B cell (primary cell): ENCODE measurements around the gene AIG1. TPM values are rescaled to one million over a fixed set of nuclear protein-coding genes. Genes with fewer than 3 reads are reported as not detected.

Experiments
- ATAC-seq: fragments of 200-7000 bp; cut with Tn5 transposase; one replicate; pipeline ENCODE4 v1.10.0; 2021; ENCODE audit warnings: low read depth, mild to moderate bottlenecking, moderate number of reproducible peaks, moderate library complexity
- CTCF ChIA-PET: fragments of 350-600 bp; sonication (Branson Sonifier 250); formaldehyde crosslinking; loops from one replicate; lab custom pipeline; 2021; ENCODE audit warnings: antibody characterized with exemption, inconsistent platforms; lab: Charles Lee
- POLR2A ChIA-PET: fragments of 350-600 bp; sonication (Branson Sonifier 250); formaldehyde crosslinking; loops from one replicate; lab custom pipeline; 2021; ENCODE audit warnings: antibody characterized with exemption; lab: Charles Lee
- DNase-seq: peaks from one replicate; pipeline ENCODE4 v3.0.0; 2013
- H2AFZ ChIP-seq: 2 replicates; pipeline ENCODE4 v1.6.1; 2012; ENCODE audit warnings: mild to moderate bottlenecking, low read depth, low read length; ENCODE audit not compliant: insufficient read depth, poor library complexity, severe bottlenecking
- H3K27ac ChIP-seq, 2 donors: 1 replicate in 1 of 2; 2 replicates in 1 of 2; pipeline ENCODE4 v1.5.1; 2012 to 2013; ENCODE audit warnings: low read length in 2 of 2, mild to moderate bottlenecking in 2 of 2, moderate library complexity in 1 of 2
- H3K27me3 ChIP-seq, 4 experiments: fragments of 200-600 bp in 1 of 4; sonication (generic) in 1 of 4; replicated peaks in 1 of 4; 1 replicate in 2 of 4; 2 replicates in 2 of 4; pipeline versions ENCODE4 v1.6.1 to v1.7.0; 2013 to 2016; ENCODE audit warnings: low read length in 3 of 4, mild to moderate bottlenecking in 2 of 4, mixed read lengths in 1 of 4, moderate library complexity in 1 of 4; ENCODE audit not compliant: insufficient read depth in 4 of 4, control insufficient read depth in 3 of 4; ENCODE audit errors: control extremely low read depth in 1 of 4
- H3K36me3 ChIP-seq, 2 experiments: replicated peaks in 1 of 2; 1 replicate in 1 of 2; 2 replicates in 1 of 2; pipeline versions ENCODE4 v1.6.1 to v1.7.1; 2013; ENCODE audit warnings: low read length in 1 of 2; ENCODE audit not compliant: insufficient read depth in 2 of 2, control insufficient read depth in 1 of 2; ENCODE audit errors: control extremely low read depth in 1 of 2, extremely low read depth in 1 of 2
- H3K4me1 ChIP-seq, 2 donors: fragments of 200-600 bp in 1 of 2; sonication (generic) in 1 of 2; 1 replicate in 1 of 2; 2 replicates in 1 of 2; pipeline versions ENCODE4 v1.5.1 to v1.6.1; 2013 to 2017; ENCODE audit warnings: low read length in 2 of 2; ENCODE audit not compliant: control insufficient read depth in 2 of 2, insufficient read depth in 2 of 2
- H3K4me2 ChIP-seq: replicated peaks from 2 replicates; pipeline ENCODE3; 2012; ENCODE audit warnings: mild to moderate bottlenecking, low read depth, low read length; ENCODE audit not compliant: poor library complexity, severe bottlenecking
- H3K4me3 ChIP-seq, 5 experiments: fragments of 200-600 bp in 1 of 5; sonication (generic) in 1 of 5; 1 replicate in 3 of 5; 2 replicates in 2 of 5; pipeline versions ENCODE4 v1.5.1 to v1.7.0; 2011 to 2016; ENCODE audit warnings: low read length in 4 of 5, mild to moderate bottlenecking in 4 of 5, low read depth in 2 of 5, control low read depth in 1 of 5, moderate library complexity in 1 of 5; ENCODE audit not compliant: insufficient read depth in 1 of 5; ENCODE audit errors: control extremely low read depth in 1 of 5, extremely low read depth in 1 of 5
- H3K79me2 ChIP-seq: fragments of 200-600 bp; sonication (generic); one replicate; pipeline ENCODE4 v1.6.0; 2016; ENCODE audit warnings: low read length; ENCODE audit not compliant: control insufficient read depth, insufficient read depth
- H3K9ac ChIP-seq: fragments of 200-600 bp; sonication (generic); 2 replicates; pipeline ENCODE4 v1.6.1; 2017; ENCODE audit warnings: mild to moderate bottlenecking, low read length, moderate library complexity
- H3K9me3 ChIP-seq, 3 donors: one replicate each; pipeline versions ENCODE4 v1.6.1 to v1.7.1; 2013; ENCODE audit warnings: low read length in 2 of 3; ENCODE audit not compliant: control insufficient read depth in 2 of 3, insufficient read depth in 1 of 3; ENCODE audit errors: control extremely low read depth in 1 of 3
- H4K20me1 ChIP-seq: 2 replicates; pipeline ENCODE4 v1.6.0; 2012; ENCODE audit warnings: mild to moderate bottlenecking, low read length; ENCODE audit not compliant: insufficient read depth, control insufficient read depth, poor library complexity, severe bottlenecking
- H3K27ac Mint-ChIP-seq: one replicate; pipeline ENCODE4 v1.8.0; 2021; ENCODE audit warnings: mixed read lengths
- H3K27me3 Mint-ChIP-seq: one replicate; pipeline ENCODE4 v1.8.0; 2021; ENCODE audit warnings: mixed read lengths
- H3K4me1 Mint-ChIP-seq: one replicate; pipeline ENCODE4 v1.8.0; 2021; ENCODE audit warnings: mixed read lengths
- H3K4me3 Mint-ChIP-seq: one replicate; pipeline ENCODE4 v1.8.0; 2021; ENCODE audit warnings: mixed read lengths
- H3K9me3 Mint-ChIP-seq: one replicate; pipeline ENCODE4 v1.8.0; 2022; ENCODE audit warnings: mixed read lengths; ENCODE audit not compliant: insufficient read depth
- CTCF ChIP-seq: fragments of 200-600 bp; IDR thresholded peaks from one replicate; pipeline ENCODE4 v1.8.0; 2022; ENCODE audit warnings: antibody characterized with exemption, mild to moderate bottlenecking
- EZH2 ChIP-seq: IDR thresholded peaks from 2 replicates; pipeline ENCODE4 v1.6.1; 2012; ENCODE audit warnings: borderline replicate concordance, low read depth, mild to moderate bottlenecking, moderate library complexity, low read length; ENCODE audit not compliant: insufficient read depth, poor library complexity, severe bottlenecking
- WGBS: methylation state at CpG from one replicate; pipeline ENCODE4 v1.1.5; 2013; ENCODE audit warnings: missing lambda C conversion rate; ENCODE audit not compliant: insufficient coverage; 5-methylcytosine and 5-hydroxymethylcytosine counted together
- intact Hi-C: fragments of 100-400 bp; cut with micrococcal nuclease; formaldehyde crosslinking; loops from one replicate; pipeline ENCODE4 v1.10.0; 2022
- polyA plus RNA-seq: library from polyadenylated mRNA; depleted of rRNA; stranded (reverse); fragments of >200 nt; gene quantifications from 2 replicates; pipeline ENCODE4 v1.2.3, GENCODE V29; 2012
- total RNA-seq, 2 donors: library from RNA; stranded (reverse); fragments of 120-200 nt in 1 of 2; gene quantifications; 1 replicate in 1 of 2; 2 replicates in 1 of 2; pipeline versions ENCODE4 v1.2.3 to v1.2.4, GENCODE V29; 2013 to 2022

AIG1 gene
- total and polyA plus RNA-seq, 2 donors (not counting 1 experiment from before 2014, with no cell fraction given): 7.0 to 9.0 TPM

- H3K4me1 Mint-ChIP-seq: peaks cover 2% of the 10 kb centered on the region
- TF ChIP-seq EZH2: no peak
- no peak for TF ChIP-seq CTCF
- Histone ChIP-seq H3K4me1 (peaks cover 16 to 18% of the 10 kb centered on the region in 2 donors), H2AFZ (no peak overlapping the region), H3K36me3 (no peaks in the 10 kb centered on the region), H4K20me1 (no peaks in the 10 kb centered on the region), H3K27ac (peak overlapping the region in 1 of 2 donors; percentile 23), H3K79me2 (no peaks in the 10 kb centered on the region), H3K9ac (no peak overlapping the region), H3K4me2 (peak overlapping the region; percentile 52), H3K27me3 (no peaks in the 10 kb centered on the region), H3K9me3 (no peaks in the 10 kb centered on the region), H3K4me3 (no peak overlapping the region)
- ATAC-seq (peak; percentile 28), DNase-seq (no peak)
- no peaks in the 10 kb centered on the region for H3K27me3 Mint-ChIP-seq
- WGBS: 97% methylated on average over 6 of the region's 6 CpGs
- intact Hi-C loops: loop anchor here (5.0 kb wide), 1 partner anchor 35 kb away; the partner anchor contains the start of gene AIG1
- H3K4me3 Mint-ChIP-seq: no peak overlapping the region
- H3K9me3 Mint-ChIP-seq: no peaks in the 10 kb centered on the region
- ChIA-PET POLR2A (no interaction called here), CTCF (no interaction called here)
- no peak overlapping the region for H3K27ac Mint-ChIP-seq
Observed at GRCh38 chr6:143097224-143097795, 36.6 kb downstream of the AIG1 start.

- H3K9ac ChIP-seq: peak overlapping the region; percentile 16
- H3K36me3 ChIP-seq: no peaks in the 10 kb centered on the region
- no peak overlapping the region for H2AFZ ChIP-seq
- Mint-ChIP-seq H3K9me3 (no peaks in the 10 kb centered on the region), H3K27ac (no peak overlapping the region), H3K4me3 (no peak overlapping the region), H3K27me3 (no peaks in the 10 kb centered on the region), H3K4me1 (peaks cover 2% of the 10 kb centered on the region)
- no peaks in the 10 kb centered on the region for H3K9me3 ChIP-seq
- no peaks in the 10 kb centered on the region for H3K27me3 ChIP-seq
- peak overlapping the region; percentile 52 for H3K4me2 ChIP-seq
- 50% methylated on average over 2 of the region's 2 CpGs for WGBS
- no peaks in the 10 kb centered on the region for H4K20me1 ChIP-seq
- TF ChIP-seq EZH2 (no peak), CTCF (no peak)
- POLR2A ChIA-PET: no interaction called here
- ATAC-seq (peak; percentile 82), DNase-seq (peak; percentile 65)
- intact Hi-C loops: loop anchor here (5.0 kb wide), 1 partner anchor 36 kb away; the partner anchor contains the start of gene AIG1
- CTCF ChIA-PET: interaction anchor here (0.6 kb wide), 1 partner anchor 122 kb away, joined by 3 read pairs; no protein-coding TSS in a partner anchor
- no peaks in the 10 kb centered on the region for H3K79me2 ChIP-seq
- peaks cover 16 to 18% of the 10 kb centered on the region in 2 donors for H3K4me1 ChIP-seq
- H3K4me3 ChIP-seq: peak overlapping the region in 4 of 5 experiments; percentile 1 to 17 (median 8)
- peak overlapping the region; percentile 39 to 52 for H3K27ac ChIP-seq
Observed at GRCh38 chr6:143098054-143098671, 37.5 kb downstream of the AIG1 start.
